ENCODE measurements around the gene CCDC134. TPM values are rescaled to one million over a fixed set of nuclear protein-coding genes. Genes with fewer than 3 reads are reported as not detected.

Gene CCDC134
- polyA plus RNA-seq, 1 donor from 2014 or later: 2.2 TPM

DNA sequence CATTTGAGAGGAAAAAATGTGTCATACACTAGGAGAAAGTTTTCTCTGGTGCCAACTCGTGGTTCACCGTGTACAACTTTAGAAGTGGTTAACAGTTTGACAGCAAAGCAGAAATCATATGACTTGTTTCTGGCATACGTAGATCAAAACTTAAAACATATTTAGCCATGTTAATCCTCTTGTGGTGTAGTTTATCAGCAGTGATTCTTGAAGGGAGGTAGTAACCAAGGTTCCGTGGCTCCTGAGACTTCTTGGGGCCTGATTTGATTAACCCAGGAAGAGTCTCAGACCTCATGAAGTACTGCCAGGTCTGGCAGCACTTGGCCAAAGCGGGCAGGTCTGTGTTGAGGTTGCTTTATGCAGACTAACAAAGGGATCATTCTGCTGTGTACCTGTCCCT is 72.9 kb downstream of the CCDC134 start:
- Histone ChIP-seq H3K79me2 (replicated peaks; ENCODE audit: insufficient read depth, low read length) (no peaks in the 10 kb centered on the region), H3K9me3 (ENCODE audit: low read length) (no peaks in the 10 kb centered on the region), H3K4me3 (ENCODE audit: low read length) (no peak overlapping the region), H3K9me2 (ENCODE audit: insufficient read depth, low read length) (no peaks in the 10 kb centered on the region), H3F3A (ENCODE audit: insufficient read depth, low read length, poor library complexity, severe bottlenecking) (no peaks in the 10 kb centered on the region), H3K9ac (ENCODE audit: low read length) (no peak overlapping the region), H3K36me3 (ENCODE audit: insufficient read depth, low read length) (peaks cover 4% of the 10 kb centered on the region), H4K20me1 (ENCODE audit: insufficient read depth) (no peaks in the 10 kb centered on the region), H3K27ac (ENCODE audit: low read length) (no peak overlapping the region), H3K27me3 (ENCODE audit: insufficient read depth, low read depth, low read length) (no peaks in the 10 kb centered on the region), H3K4me2 (ENCODE audit: low read length) (no peak overlapping the region), H2AFZ (ENCODE audit: low read depth, low read length) (no peak overlapping the region)
- no peak for TF ChIP-seq TAF1 (IDR thresholded peaks at IDR 0.05; ENCODE audit: low read depth)
- TF ChIP-seq SMC3 (conservative IDR thresholded peaks at IDR 0.05; ENCODE audit: poor library complexity): no peak
- no peak for TF ChIP-seq POLR2AphosphoS5 (IDR thresholded peaks at IDR 0.05)
- no peak for TF ChIP-seq CTCF (IDR thresholded peaks at IDR 0.05; ENCODE audit: poor library complexity, severe bottlenecking)
- no peak for TF ChIP-seq EZH2 (IDR thresholded peaks at IDR 0.05; ENCODE audit: borderline replicate concordance, insufficient read depth, low read length, poor library complexity, severe bottlenecking)
- TF ChIP-seq, protein P1, sequence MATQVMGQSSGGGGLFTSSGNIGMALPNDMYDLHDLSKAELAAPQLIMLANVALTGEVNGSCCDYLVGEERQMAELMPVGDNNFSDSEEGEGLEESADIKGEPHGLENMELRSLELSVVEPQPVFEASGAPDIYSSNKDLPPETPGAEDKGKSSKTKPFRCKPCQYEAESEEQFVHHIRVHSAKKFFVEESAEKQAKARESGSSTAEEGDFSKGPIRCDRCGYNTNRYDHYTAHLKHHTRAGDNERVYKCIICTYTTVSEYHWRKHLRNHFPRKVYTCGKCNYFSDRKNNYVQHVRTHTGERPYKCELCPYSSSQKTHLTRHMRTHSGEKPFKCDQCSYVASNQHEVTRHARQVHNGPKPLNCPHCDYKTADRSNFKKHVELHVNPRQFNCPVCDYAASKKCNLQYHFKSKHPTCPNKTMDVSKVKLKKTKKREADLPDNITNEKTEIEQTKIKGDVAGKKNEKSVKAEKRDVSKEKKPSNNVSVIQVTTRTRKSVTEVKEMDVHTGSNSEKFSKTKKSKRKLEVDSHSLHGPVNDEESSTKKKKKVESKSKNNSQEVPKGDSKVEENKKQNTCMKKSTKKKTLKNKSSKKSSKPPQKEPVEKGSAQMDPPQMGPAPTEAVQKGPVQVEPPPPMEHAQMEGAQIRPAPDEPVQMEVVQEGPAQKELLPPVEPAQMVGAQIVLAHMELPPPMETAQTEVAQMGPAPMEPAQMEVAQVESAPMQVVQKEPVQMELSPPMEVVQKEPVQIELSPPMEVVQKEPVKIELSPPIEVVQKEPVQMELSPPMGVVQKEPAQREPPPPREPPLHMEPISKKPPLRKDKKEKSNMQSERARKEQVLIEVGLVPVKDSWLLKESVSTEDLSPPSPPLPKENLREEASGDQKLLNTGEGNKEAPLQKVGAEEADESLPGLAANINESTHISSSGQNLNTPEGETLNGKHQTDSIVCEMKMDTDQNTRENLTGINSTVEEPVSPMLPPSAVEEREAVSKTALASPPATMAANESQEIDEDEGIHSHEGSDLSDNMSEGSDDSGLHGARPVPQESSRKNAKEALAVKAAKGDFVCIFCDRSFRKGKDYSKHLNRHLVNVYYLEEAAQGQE (IDR thresholded peaks at IDR 0.05; ENCODE audit: borderline replicate concordance): no peak
- TF ChIP-seq RAD21 (conservative IDR thresholded peaks at IDR 0.05): no peak
- TF ChIP-seq MXI1 (conservative IDR thresholded peaks at IDR 0.05; ENCODE audit: poor library complexity, severe bottlenecking): no peak
- no peak for TF ChIP-seq EP300 (conservative IDR thresholded peaks at IDR 0.05; ENCODE audit: poor library complexity, severe bottlenecking)

GRCh38 chr22:41874090-41874489 is 73.6 kb downstream of the CCDC134 start:
- no peaks in the 10 kb centered on the region for H3F3A ChIP-seq (ENCODE audit: insufficient read depth, low read length, poor library complexity, severe bottlenecking)
- no peaks in the 10 kb centered on the region for H3K79me2 ChIP-seq (replicated peaks; ENCODE audit: insufficient read depth, low read length)
- H3K4me2 ChIP-seq (ENCODE audit: low read length): no peak overlapping the region
- H2AFZ ChIP-seq (ENCODE audit: low read depth, low read length): no peak overlapping the region
- no peak overlapping the region for H3K9ac ChIP-seq (ENCODE audit: low read length)
- H3K36me3 ChIP-seq (ENCODE audit: insufficient read depth, low read length): peaks cover 4% of the 10 kb centered on the region
- no peaks in the 10 kb centered on the region for H4K20me1 ChIP-seq (ENCODE audit: insufficient read depth)
- TF ChIP-seq MXI1 (conservative IDR thresholded peaks at IDR 0.05; ENCODE audit: poor library complexity, severe bottlenecking) (no peak), RAD21 (conservative IDR thresholded peaks at IDR 0.05) (no peak), TAF1 (IDR thresholded peaks at IDR 0.05; ENCODE audit: low read depth) (no peak), SMC3 (conservative IDR thresholded peaks at IDR 0.05; ENCODE audit: poor library complexity) (no peak), POLR2AphosphoS5 (IDR thresholded peaks at IDR 0.05) (no peak), CTCF (IDR thresholded peaks at IDR 0.05; ENCODE audit: poor library complexity, severe bottlenecking) (no peak), EZH2 (IDR thresholded peaks at IDR 0.05; ENCODE audit: borderline replicate concordance, insufficient read depth, low read length, poor library complexity, severe bottlenecking) (no peak), EP300 (conservative IDR thresholded peaks at IDR 0.05; ENCODE audit: poor library complexity, severe bottlenecking) (no peak)
- TF ChIP-seq, protein P1 (IDR thresholded peaks at IDR 0.05; ENCODE audit: borderline replicate concordance): no peak
- H3K9me2 ChIP-seq (ENCODE audit: insufficient read depth, low read length): no peaks in the 10 kb centered on the region
- no peaks in the 10 kb centered on the region for H3K27me3 ChIP-seq (ENCODE audit: insufficient read depth, low read depth, low read length)
- H3K27ac ChIP-seq (ENCODE audit: low read length): no peak overlapping the region
- H3K4me3 ChIP-seq (ENCODE audit: low read length): no peak overlapping the region
- H3K9me3 ChIP-seq (ENCODE audit: low read length): no peaks in the 10 kb centered on the region
